ENCODE data around the gene GNAS.
A peak's percentile ranks its signal among the peaks of the same experiment; 100 is the strongest.

GNAS gene

DNA sequence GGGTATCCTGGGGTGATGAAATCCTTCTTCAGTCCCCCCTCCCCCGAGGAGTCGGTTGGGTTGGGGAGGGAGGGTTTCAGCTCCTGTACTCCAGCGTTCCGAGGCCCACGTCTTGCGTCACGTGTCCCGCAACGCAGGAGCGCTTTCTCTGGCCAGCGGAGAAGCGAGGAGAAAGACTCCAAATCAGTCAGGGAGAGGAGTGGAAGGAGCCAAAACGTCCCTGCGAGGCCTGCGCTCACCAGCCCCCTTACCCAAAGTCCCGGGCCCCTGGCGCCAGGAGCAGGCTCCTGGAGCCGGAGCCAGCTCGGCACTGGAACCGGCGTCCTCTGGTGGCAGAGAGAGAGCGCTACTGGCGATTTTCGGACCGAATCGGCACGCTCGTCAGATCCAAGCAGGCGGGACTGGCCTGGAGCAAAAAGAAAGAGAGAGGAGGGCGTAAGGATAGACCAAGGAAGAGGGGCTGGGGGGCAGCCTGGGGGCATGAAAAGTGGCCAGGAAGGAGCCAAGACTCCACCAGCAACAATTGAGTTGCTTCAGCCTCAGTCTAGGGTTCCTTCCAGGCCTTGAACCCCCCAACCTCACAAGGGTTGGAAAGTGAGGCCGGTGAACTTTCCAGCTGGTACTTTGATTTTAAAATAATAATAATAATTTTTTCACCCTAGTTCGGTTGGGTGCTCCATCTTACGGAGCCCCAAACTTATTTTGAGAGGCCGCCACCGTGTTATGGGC lies at the start of gene GNAS:
Gene GNAS, plus strand, starts transcription at position 174 of the 729 bp plus-strand sequence.
- H3K4me3 ChIP-seq (ENCODE audit: low read length) = peak within 1 kb of the TSS; percentile 77
- TF ChIP-seq, protein P1, sequence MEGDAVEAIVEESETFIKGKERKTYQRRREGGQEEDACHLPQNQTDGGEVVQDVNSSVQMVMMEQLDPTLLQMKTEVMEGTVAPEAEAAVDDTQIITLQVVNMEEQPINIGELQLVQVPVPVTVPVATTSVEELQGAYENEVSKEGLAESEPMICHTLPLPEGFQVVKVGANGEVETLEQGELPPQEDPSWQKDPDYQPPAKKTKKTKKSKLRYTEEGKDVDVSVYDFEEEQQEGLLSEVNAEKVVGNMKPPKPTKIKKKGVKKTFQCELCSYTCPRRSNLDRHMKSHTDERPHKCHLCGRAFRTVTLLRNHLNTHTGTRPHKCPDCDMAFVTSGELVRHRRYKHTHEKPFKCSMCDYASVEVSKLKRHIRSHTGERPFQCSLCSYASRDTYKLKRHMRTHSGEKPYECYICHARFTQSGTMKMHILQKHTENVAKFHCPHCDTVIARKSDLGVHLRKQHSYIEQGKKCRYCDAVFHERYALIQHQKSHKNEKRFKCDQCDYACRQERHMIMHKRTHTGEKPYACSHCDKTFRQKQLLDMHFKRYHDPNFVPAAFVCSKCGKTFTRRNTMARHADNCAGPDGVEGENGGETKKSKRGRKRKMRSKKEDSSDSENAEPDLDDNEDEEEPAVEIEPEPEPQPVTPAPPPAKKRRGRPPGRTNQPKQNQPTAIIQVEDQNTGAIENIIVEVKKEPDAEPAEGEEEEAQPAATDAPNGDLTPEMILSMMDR (conservative IDR thresholded peaks at IDR 0.05; ENCODE audit: low read depth, low read length) = peak; percentile 71
- no peak for DNase-seq (ENCODE audit: low read depth)

DNA sequence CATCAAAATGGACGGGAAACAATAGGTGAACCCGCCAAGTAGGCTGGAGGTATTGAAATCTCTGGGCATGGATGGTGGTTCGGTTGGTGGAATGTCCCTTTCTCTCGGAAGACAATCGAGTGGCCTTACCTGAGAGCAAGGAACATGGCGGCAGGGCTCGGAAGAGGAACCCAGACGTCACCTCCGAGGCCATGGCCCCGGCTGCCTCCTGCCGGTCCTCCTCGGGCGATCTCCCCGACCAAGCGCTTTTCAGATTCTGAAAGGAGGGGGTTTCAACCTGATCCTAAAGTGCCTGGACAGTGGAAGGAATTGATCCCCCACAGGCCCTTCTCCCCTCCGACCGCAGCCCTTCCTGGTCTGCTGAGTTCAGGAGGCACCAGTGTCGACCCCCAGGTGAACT lies 49.0 kb upstream of the GNAS start:
- no peak for DNase-seq (ENCODE audit: low read depth)
- TF ChIP-seq, protein P1 (conservative IDR thresholded peaks at IDR 0.05; ENCODE audit: low read depth, low read length) = no peak

DNA sequence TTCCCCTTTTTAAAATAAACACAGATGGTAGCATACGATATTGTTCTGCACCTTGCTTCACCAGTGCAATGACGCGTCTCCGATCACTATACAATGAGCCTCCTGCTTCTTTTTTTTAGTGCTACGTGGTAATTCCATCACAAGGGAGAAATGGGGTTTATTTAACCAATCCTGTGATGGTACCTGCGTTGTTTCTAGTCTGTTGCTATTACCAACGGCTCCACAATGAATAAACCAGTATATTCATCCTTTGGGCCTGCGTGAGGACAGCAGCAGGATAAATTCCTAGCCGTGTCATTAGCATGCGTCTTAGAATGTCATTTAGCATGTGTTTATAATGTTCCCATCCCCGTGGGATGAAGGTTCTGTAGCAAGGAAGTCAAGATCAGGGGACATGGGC lies 44.7 kb upstream of the GNAS start:
- H3K4me3 ChIP-seq (ENCODE audit: low read length) = no peak overlapping the region
- no peak for DNase-seq (ENCODE audit: low read depth)
- TF ChIP-seq, protein P1 (conservative IDR thresholded peaks at IDR 0.05; ENCODE audit: low read depth, low read length) = no peak

More for the DNA sequence above, 49.0 kb upstream of the GNAS start:
- H3K4me3 ChIP-seq (ENCODE audit: low read length) = no peak overlapping the region

DNA sequence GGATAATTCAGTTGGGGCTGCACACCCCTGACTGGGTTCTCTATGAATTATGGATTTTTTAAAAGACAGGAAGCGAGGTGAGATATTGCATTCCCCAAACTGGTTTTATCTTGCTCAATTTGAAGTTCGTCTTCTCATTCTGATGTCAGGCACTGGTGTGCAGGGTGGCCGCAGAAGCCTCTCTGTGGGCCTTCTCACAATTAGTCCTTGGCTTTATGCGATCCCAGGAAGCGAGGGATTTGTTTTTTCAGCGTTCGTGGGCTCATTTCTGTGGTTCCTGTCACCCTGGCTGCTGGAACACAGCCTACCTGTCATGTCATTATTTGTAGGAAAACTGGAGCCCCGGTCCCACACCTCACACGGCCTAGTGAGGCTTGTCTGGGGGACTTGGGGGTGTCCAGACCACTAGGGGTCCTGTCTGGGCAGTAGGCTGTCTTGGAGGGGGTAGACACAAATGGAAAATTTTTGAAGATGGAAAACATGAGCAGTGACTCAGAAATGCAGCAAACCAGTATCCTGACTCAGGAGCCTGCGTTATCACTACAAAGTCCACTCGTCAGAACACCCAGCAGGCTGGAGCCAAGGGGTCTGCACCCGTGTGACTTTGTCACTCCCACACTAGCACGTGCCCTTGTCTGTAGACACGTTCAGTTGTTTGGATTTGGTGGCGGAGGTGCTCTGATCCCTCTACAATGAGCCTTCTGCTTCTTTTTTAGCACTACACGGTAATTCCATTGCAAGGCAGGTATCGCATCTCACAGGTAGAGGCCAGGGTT lies 44.1 kb upstream of the GNAS start:
- DNase-seq (ENCODE audit: low read depth) = no peak
- H3K4me3 ChIP-seq (ENCODE audit: low read length) = no peak overlapping the region
- TF ChIP-seq, protein P1 (conservative IDR thresholded peaks at IDR 0.05; ENCODE audit: low read depth, low read length) = no peak

DNA sequence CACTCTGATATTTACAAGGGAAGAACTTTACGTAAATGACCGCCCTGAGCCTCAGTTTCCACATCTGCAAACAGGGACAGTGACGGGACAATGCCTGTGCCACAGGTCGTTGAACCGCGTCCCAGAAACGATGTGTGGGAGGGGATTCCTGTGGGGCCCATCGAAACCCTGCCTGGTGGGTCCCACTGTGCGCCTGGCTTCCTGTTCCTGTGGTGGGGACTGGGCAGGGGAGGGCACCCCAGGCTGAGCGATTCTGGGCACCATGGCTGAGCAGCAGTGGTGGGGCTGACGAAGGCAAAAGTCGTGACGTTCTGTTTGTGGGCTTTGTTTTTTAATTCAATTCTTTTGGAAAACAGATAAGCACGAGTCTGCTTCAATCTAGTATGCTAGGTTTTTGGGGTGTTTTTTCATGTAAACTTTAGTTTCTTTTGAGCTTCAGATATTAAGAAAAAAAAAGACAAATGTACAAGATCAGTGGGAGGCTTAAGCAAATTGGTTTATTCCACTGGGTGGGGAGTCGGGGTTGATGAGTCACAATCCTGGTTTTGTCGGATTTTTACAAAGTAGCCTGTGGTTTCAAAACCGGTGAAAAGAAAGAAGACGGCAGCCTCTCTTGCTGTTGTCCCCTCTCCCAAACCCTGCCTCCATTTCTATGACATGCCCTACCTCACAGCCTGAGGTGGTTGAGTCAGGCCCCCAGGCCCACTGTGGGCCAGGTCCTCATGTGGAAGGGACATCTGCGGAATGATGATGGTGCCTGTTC lies 42.2 kb upstream of the GNAS start:
- TF ChIP-seq, protein P1 (conservative IDR thresholded peaks at IDR 0.05; ENCODE audit: low read depth, low read length) = no peak
- no peak for DNase-seq (ENCODE audit: low read depth)
- no peak overlapping the region for H3K4me3 ChIP-seq (ENCODE audit: low read length)

DNA sequence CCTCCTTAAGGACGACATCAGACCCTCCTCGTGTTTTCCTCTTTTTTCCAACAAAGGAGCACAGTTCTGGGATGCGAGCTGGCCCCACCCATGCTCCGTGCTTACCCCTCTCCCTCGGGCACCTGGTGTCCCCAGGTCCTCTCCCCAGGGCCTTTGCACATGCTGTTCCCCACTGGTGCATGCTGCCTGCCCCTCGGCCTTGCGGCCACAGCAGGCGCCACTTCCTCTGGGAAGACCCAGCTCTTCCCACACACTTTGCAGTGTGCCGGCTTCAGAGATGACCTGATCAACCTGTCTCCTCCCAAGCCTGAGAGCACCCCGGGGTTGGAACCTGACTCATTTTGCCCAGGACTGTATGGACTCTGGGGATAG lies 41.7 kb upstream of the GNAS start:
- no peak for DNase-seq (ENCODE audit: low read depth)
- TF ChIP-seq, protein P1 (conservative IDR thresholded peaks at IDR 0.05; ENCODE audit: low read depth, low read length) = no peak
- no peak overlapping the region for H3K4me3 ChIP-seq (ENCODE audit: low read length)

Measured in retinal pigment epithelial cell (primary cell).